Measurements from ENCODE around the gene PKDREJ. TPM values are rescaled to one million over a fixed set of nuclear protein-coding genes. Genes with fewer than 3 reads are reported as not detected.

The PKDREJ gene
- total and polyA plus RNA-seq, 11 donors = 0.03 to 0.16 (median 0.08) TPM; not detected in 2

DNA sequence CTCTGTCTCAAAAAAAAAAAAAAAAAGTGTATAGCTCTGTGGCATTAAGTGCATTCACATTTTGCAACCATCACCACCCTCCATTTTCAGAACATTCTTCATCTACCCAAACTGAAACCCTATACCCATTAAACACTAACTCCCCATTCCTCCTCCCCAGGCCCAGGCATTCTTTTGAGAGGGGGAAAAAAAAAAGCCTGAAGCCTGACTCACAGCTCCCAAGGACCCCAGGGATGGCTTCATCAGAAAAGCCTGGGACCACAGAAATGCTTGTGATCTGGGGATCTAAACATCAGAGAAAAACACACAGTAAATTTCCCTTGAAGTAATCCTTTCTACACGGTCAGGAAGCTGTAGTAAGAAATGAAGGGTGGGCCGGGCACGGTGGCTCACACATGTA, 22.9 kb upstream of the PKDREJ start:
- WGBS, 4 donors = 95 to 97% (median 96%) methylated on average over 3 of the region's 3 CpGs
- no peak for DNase-seq
- intact Hi-C loops (cut with DNase I) = no loop called here
- no peak for ATAC-seq
- Histone ChIP-seq H3K4me3 (no peak overlapping the region), H3K27me3 (no peaks in the 10 kb centered on the region), H3K9me3 (no peaks in the 10 kb centered on the region), H3K36me3 (peaks cover 4 to 72% (median 66%) of the 10 kb centered on the region in 9 donors), H3K4me1 (peaks cover 0 to 43% (median 18%) of the 10 kb centered on the region in 12 donors), H3K27ac (no peak overlapping the region)
- TF ChIP-seq, protein P1, sequence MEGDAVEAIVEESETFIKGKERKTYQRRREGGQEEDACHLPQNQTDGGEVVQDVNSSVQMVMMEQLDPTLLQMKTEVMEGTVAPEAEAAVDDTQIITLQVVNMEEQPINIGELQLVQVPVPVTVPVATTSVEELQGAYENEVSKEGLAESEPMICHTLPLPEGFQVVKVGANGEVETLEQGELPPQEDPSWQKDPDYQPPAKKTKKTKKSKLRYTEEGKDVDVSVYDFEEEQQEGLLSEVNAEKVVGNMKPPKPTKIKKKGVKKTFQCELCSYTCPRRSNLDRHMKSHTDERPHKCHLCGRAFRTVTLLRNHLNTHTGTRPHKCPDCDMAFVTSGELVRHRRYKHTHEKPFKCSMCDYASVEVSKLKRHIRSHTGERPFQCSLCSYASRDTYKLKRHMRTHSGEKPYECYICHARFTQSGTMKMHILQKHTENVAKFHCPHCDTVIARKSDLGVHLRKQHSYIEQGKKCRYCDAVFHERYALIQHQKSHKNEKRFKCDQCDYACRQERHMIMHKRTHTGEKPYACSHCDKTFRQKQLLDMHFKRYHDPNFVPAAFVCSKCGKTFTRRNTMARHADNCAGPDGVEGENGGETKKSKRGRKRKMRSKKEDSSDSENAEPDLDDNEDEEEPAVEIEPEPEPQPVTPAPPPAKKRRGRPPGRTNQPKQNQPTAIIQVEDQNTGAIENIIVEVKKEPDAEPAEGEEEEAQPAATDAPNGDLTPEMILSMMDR (IDR thresholded peaks at IDR 0.05) = no peak
- no peak for TF ChIP-seq POLR2A (IDR thresholded peaks at IDR 0.05)

DNA sequence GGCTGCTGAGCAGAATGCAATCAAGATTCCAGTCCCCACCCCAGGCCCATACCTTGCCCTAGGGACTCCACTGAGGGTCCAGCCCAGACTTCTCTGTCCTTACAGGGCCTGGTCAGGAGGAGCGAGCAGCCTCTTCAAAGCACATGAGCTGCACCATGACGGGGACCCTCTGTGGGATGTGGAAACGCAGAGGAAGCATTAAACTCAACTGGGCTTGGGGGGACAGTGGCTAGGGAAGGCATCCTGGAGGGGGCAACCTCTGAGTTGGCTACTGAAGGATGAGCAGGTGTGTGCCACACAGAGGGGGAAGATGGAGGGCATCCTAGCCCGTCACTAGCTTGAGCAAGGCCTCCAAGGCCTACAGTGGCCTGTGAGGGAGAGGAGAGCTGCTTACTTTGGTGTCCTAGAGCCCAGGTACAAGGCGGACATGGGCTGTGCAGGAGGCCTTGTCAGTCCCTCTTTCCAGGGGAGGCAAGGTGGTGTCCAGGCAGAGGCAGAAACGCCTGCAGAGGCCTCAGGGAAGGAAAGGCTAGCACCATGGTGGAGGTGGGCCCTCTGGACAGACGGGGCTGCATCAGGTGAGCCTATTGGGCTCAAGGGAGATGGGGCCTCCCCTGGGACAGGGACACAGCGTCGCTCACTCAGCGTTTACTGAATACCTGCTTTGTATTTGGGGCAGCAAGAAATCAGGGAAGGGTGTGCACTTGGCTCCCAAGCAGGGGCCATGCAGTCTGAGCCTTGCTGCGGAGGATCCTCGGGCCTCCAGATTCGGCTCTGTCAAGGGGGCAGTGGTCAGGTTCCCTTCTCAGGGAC, 18.9 kb upstream of the PKDREJ start:
- no peak for DNase-seq
- peaks cover 0 to 24% (median 10%) of the 10 kb centered on the region in 12 donors for H3K4me1 ChIP-seq
- peak overlapping the region in 1 of 12 donors; percentile 80 for H3K27ac ChIP-seq
- H3K27me3 ChIP-seq = no peaks in the 10 kb centered on the region
- H3K36me3 ChIP-seq = peaks cover 4 to 99% (median 96%) of the 10 kb centered on the region in 9 donors
- ATAC-seq = no peak
- TF ChIP-seq, protein P1 (IDR thresholded peaks at IDR 0.05) = no peak
- TF ChIP-seq POLR2A (IDR thresholded peaks at IDR 0.05) = no peak
- intact Hi-C loops (cut with DNase I) = no loop called here
- no peaks in the 10 kb centered on the region for H3K9me3 ChIP-seq
- H3K4me3 ChIP-seq = no peak overlapping the region
- 95 to 97% (median 96%) methylated on average over 13 of the region's 13 CpGs for WGBS, 4 donors

DNA sequence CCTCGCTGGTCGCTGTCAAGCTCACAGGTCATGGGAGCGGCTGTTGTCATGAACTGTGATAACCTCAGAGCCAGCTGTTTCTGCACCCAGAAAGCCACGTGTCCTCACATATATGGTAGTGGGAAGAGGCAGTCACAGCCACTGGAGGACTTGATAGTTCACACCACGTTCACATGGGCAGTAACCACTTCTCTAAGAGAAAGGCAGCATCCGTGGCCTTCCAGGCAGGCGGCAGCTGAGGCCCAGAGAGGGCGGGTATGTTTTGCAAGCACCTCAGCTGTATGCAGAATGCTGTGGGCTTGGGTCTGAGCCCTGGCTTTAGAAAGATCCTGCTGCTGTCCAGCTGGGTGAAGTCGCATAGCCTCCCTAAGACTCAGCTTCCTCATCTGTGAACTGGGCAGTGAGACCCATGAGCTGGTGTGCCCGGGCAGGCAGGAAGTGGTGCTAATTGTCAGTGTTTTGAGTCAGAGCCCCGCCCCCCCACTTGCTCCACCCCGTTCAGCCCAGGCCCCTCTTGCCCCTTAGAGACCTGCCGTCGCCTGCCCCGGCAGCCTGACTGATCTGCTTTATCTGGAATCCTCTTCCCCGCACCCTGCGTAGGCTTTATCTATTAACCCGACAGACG, 18.0 kb upstream of the PKDREJ start:
- no peak overlapping the region for H3K4me3 ChIP-seq
- H3K27me3 ChIP-seq = no peaks in the 10 kb centered on the region
- WGBS, 4 donors = 60 to 73% (median 70%) methylated on average over 17 to 19 of the region's 19 CpGs
- TF ChIP-seq, protein P1 (IDR thresholded peaks at IDR 0.05) = no peak
- TF ChIP-seq POLR2A (IDR thresholded peaks at IDR 0.05) = no peak
- intact Hi-C loops (cut with DNase I) = no loop called here
- peak in 1 of 5 donors; percentile 72 for DNase-seq
- peaks cover 4 to 99% (median 94%) of the 10 kb centered on the region in 9 donors for H3K36me3 ChIP-seq
- H3K27ac ChIP-seq = peak overlapping the region in 9 of 12 donors; percentile 43 to 80 (median 58)
- ATAC-seq = peak; percentile 58 to 84 (median 70)
- H3K4me1 ChIP-seq = peaks cover 0 to 23% (median 10%) of the 10 kb centered on the region in 12 donors
- no peaks in the 10 kb centered on the region for H3K9me3 ChIP-seq
